Astrocyte (in vitro differentiated cells and primary cell): ENCODE results near the gene RALGPS1. TPM values are rescaled to one million over a fixed set of nuclear protein-coding genes. Genes with fewer than 3 reads are reported as not detected.
A peak's percentile ranks its signal among the peaks of the same experiment; 100 is the strongest.

Experiments
- DNase-seq: peaks from one replicate; pipeline ENCODE4 v3.0.0-alpha.2; 2010; ENCODE audit warnings: low read depth
- FAIRE-seq: peaks from 2 replicates; lab custom pipeline; 2011; peaks lifted over from hg19 to GRCh38; lab: Jason Lieb, UNC
- H2AFZ ChIP-seq: 2 replicates; pipeline ENCODE4 v1.6.0; 2012; ENCODE audit warnings: low read depth, low read length, inconsistent platforms
- H3K27ac ChIP-seq: 2 replicates; pipeline ENCODE4 v1.5.1; 2011; ENCODE audit warnings: low read depth, low read length, inconsistent platforms
- H3K27me3 ChIP-seq: 2 replicates; pipeline ENCODE4 v1.6.0; 2011; ENCODE audit warnings: low read length, inconsistent platforms; ENCODE audit not compliant: insufficient read depth
- H3K36me3 ChIP-seq: 2 replicates; pipeline ENCODE4 v1.5.1; 2011; ENCODE audit warnings: low read length, inconsistent platforms; ENCODE audit not compliant: insufficient read depth
- H3K4me1 ChIP-seq: 2 replicates; pipeline ENCODE4 v1.5.1; 2011; ENCODE audit warnings: low read length, inconsistent platforms; ENCODE audit not compliant: insufficient read depth
- H3K4me2 ChIP-seq: 2 replicates; pipeline ENCODE4 v1.6.0; 2012; ENCODE audit warnings: low read length, inconsistent platforms
- H3K4me3 ChIP-seq: 2 replicates; pipeline ENCODE4 v1.5.1; 2011; ENCODE audit warnings: low read depth, mild to moderate bottlenecking, low read length, inconsistent platforms; ENCODE audit not compliant: insufficient read depth
- H3K79me2 ChIP-seq: 2 replicates; pipeline ENCODE4 v1.6.0; 2012; ENCODE audit warnings: mild to moderate bottlenecking, low read length, inconsistent platforms; ENCODE audit not compliant: insufficient read depth
- H3K9ac ChIP-seq: 2 replicates; pipeline ENCODE4 v1.6.0; 2012; ENCODE audit warnings: mild to moderate bottlenecking, low read length, inconsistent platforms
- H3K9me3 ChIP-seq: 2 replicates; pipeline ENCODE4 v1.5.1; 2012; ENCODE audit warnings: low read depth, mild to moderate bottlenecking, low read length, inconsistent platforms; ENCODE audit not compliant: insufficient read depth
- H4K20me1 ChIP-seq: 2 replicates; pipeline ENCODE4 v1.6.0; 2012; ENCODE audit warnings: low read length, inconsistent platforms; ENCODE audit not compliant: insufficient read depth
- H3K27ac Mint-ChIP-seq: one replicate; pipeline ENCODE4 v1.8.0; 2021; ENCODE audit warnings: mild to moderate bottlenecking, mixed read lengths; ENCODE audit not compliant: unreplicated experiment
- H3K27me3 Mint-ChIP-seq: one replicate; pipeline ENCODE4 v1.8.0; 2021; ENCODE audit warnings: low read depth, mixed read lengths; ENCODE audit not compliant: unreplicated experiment
- H3K36me3 Mint-ChIP-seq: one replicate; pipeline ENCODE4 v1.8.0; 2021; ENCODE audit warnings: low read depth, mixed read lengths; ENCODE audit not compliant: unreplicated experiment
- H3K4me1 Mint-ChIP-seq: one replicate; pipeline ENCODE4 v1.8.0; 2021; ENCODE audit warnings: low read depth, mixed read lengths; ENCODE audit not compliant: unreplicated experiment
- H3K4me3 Mint-ChIP-seq: one replicate; pipeline ENCODE4 v1.8.0; 2021; ENCODE audit warnings: mild to moderate bottlenecking, moderate library complexity, mixed read lengths; ENCODE audit not compliant: unreplicated experiment
- H3K9me3 Mint-ChIP-seq: one replicate; pipeline ENCODE4 v1.8.0; 2021; ENCODE audit warnings: mild to moderate bottlenecking, mixed read lengths; ENCODE audit not compliant: unreplicated experiment
- EZH2 ChIP-seq: IDR thresholded peaks from 2 replicates; pipeline ENCODE4 v1.6.1; 2012; ENCODE audit warnings: mild to moderate bottlenecking, low read length, inconsistent platforms; ENCODE audit not compliant: insufficient read depth
- total RNA-seq: library from RNA; stranded (reverse); gene quantifications from 2 replicates; pipeline ENCODE4 v1.2.1, GENCODE V29; 2021
- TF ChIP-seq, protein P1 (sequence below): IDR thresholded peaks from 2 replicates; pipeline ENCODE4 v1.5.1; 2011; ENCODE audit warnings: low read depth, mild to moderate bottlenecking, inconsistent platforms, low read length, moderate library complexity; ENCODE audit not compliant: insufficient read depth

The RALGPS1 gene
- total RNA-seq, 1 donor from 2014 or later, result 2.8 TPM

DNA sequence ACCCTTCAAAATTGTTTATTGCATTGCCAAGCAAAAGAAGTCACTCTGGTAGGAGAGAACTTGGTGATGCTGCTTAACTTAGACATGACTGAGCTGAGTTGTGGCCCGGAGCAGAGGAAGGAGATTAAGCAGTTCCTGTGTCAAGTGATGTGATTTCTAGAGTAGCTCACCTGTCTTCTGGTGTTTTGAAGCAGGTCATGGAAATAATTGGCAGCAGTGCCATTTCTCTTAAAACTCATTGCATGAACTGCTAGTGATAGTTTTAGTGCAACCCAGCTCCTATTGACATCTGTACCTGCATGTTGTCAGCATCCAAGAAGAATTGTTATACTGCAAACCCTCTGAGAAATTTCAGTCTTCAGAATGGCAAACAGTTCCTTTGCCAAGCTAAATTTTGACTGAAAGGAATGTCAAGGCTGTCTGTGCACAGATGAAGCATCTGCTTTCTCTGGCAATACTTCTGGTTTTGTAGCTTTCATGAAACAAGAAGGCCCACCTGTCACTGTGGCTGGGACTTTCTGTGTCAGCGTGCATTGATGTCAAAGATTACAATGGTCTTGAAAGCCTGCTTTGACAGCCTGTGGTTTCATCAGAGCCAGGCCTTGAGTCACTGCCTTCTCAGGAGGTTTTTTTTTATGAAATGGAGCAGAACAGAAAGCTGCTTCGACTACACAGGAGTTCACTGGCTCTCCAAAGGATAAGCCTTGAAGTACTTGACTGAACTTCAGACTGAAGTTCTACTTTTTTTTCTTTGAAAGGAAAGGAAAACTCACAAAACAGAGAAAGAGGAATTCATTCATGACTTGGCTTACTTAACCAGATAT lies 90.6 kb downstream of the RALGPS1 start:
- TF ChIP-seq EZH2, result no peak
- TF ChIP-seq, protein P1, sequence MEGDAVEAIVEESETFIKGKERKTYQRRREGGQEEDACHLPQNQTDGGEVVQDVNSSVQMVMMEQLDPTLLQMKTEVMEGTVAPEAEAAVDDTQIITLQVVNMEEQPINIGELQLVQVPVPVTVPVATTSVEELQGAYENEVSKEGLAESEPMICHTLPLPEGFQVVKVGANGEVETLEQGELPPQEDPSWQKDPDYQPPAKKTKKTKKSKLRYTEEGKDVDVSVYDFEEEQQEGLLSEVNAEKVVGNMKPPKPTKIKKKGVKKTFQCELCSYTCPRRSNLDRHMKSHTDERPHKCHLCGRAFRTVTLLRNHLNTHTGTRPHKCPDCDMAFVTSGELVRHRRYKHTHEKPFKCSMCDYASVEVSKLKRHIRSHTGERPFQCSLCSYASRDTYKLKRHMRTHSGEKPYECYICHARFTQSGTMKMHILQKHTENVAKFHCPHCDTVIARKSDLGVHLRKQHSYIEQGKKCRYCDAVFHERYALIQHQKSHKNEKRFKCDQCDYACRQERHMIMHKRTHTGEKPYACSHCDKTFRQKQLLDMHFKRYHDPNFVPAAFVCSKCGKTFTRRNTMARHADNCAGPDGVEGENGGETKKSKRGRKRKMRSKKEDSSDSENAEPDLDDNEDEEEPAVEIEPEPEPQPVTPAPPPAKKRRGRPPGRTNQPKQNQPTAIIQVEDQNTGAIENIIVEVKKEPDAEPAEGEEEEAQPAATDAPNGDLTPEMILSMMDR, result no peak
- Histone ChIP-seq H4K20me1 (no peaks in the 10 kb centered on the region), H2AFZ (no peak overlapping the region), H3K4me3 (no peak overlapping the region), H3K36me3 (no peaks in the 10 kb centered on the region), H3K27ac (no peak overlapping the region), H3K27me3 (peaks cover 4% of the 10 kb centered on the region), H3K4me1 (peaks cover 13% of the 10 kb centered on the region), H3K4me2 (peak overlapping the region; percentile 22), H3K79me2 (no peaks in the 10 kb centered on the region), H3K9me3 (no peaks in the 10 kb centered on the region), H3K9ac (no peak overlapping the region)
- H3K9me3 Mint-ChIP-seq, result no peaks in the 10 kb centered on the region
- no peaks in the 10 kb centered on the region for H3K36me3 Mint-ChIP-seq
- no peaks in the 10 kb centered on the region for H3K27me3 Mint-ChIP-seq
- DNase-seq (peak; percentile 67), FAIRE-seq (no peak)
- H3K4me1 Mint-ChIP-seq, result peaks cover 6% of the 10 kb centered on the region
- H3K27ac Mint-ChIP-seq, result no peak overlapping the region
- no peak overlapping the region for H3K4me3 Mint-ChIP-seq

DNA sequence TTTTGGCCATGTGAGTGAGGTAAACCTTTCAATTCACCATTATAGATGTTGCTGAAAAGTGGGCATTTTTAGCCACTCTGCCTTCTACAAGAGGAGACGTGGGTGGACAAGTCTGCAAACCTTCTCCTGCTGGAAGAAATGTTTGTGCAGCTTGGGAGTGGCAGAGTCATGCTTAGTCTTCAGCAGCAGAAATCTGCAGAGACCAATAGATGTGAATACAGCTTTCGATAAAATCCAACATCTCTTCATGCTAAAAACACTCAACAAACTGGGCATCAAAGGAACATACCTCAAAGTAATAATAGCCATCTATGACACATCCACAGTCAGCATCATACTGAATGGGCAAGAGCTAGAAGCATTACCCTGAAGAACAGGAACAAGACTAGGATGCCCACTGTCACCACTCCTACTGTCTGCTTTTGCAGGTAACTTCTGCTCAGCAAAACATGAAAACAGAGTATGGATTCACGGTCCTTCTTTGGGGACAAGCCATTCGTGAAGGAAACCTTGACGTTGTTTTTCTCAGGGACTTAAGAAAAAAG lies 91.3 kb downstream of the RALGPS1 start:
- Histone ChIP-seq H3K9me3 (no peaks in the 10 kb centered on the region), H3K27ac (no peak overlapping the region), H3K4me1 (peaks cover 13% of the 10 kb centered on the region), H3K79me2 (no peaks in the 10 kb centered on the region), H3K4me3 (no peak overlapping the region), H3K4me2 (peak overlapping the region; percentile 22), H3K27me3 (peaks cover 4% of the 10 kb centered on the region), H3K9ac (no peak overlapping the region), H4K20me1 (no peaks in the 10 kb centered on the region), H2AFZ (no peak overlapping the region), H3K36me3 (no peaks in the 10 kb centered on the region)
- H3K4me3 Mint-ChIP-seq, result no peak overlapping the region
- DNase-seq (no peak), FAIRE-seq (no peak)
- H3K36me3 Mint-ChIP-seq, result no peaks in the 10 kb centered on the region
- peaks cover under 1% of the 10 kb centered on the region for H3K27me3 Mint-ChIP-seq
- TF ChIP-seq, protein P1, result no peak
- no peak for TF ChIP-seq EZH2
- H3K27ac Mint-ChIP-seq, result no peak overlapping the region
- peaks cover 6% of the 10 kb centered on the region for H3K4me1 Mint-ChIP-seq
- no peaks in the 10 kb centered on the region for H3K9me3 Mint-ChIP-seq

DNA sequence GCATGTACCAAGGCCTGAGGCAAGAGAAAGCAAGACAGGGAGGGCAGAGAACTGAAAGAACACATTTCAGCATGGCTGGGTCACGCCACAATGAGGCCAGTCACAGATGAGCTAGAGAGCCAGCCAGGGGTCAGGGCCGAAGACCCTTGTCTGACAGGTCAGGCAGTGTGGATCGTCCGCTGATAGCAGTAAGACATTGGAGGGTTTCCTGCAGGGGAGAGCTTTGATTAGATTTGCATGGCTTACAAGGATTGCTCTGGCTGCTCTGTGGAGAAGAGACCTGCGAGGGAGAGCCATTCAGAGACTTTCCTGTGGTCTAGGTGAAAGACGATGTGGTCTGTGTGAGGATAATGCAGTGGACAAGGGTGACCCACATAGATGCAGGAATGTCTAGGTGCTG lies 93.1 kb downstream of the RALGPS1 start:
- Mint-ChIP-seq H3K4me1 (peaks cover 6% of the 10 kb centered on the region), H3K27me3 (peaks cover 2% of the 10 kb centered on the region), H3K36me3 (no peaks in the 10 kb centered on the region), H3K4me3 (no peak overlapping the region), H3K9me3 (no peaks in the 10 kb centered on the region), H3K27ac (no peak overlapping the region)
- H3K36me3 ChIP-seq, result no peaks in the 10 kb centered on the region
- peaks cover 13% of the 10 kb centered on the region for H3K4me1 ChIP-seq
- peaks cover 7% of the 10 kb centered on the region for H3K27me3 ChIP-seq
- H3K4me2 ChIP-seq, result no peak overlapping the region
- H2AFZ ChIP-seq, result no peak overlapping the region
- FAIRE-seq (no peak), DNase-seq (no peak)
- TF ChIP-seq, protein P1, result no peak
- TF ChIP-seq EZH2, result no peak
- no peak overlapping the region for H3K9ac ChIP-seq
- H3K79me2 ChIP-seq, result no peaks in the 10 kb centered on the region
- no peak overlapping the region for H3K4me3 ChIP-seq
- no peak overlapping the region for H3K27ac ChIP-seq
- H3K9me3 ChIP-seq, result no peaks in the 10 kb centered on the region
- no peaks in the 10 kb centered on the region for H4K20me1 ChIP-seq
